IMR-90 (cell line): ENCODE results near the gene KCNJ6. TPM values are rescaled to one million over a fixed set of nuclear protein-coding genes. Genes with fewer than 3 reads are reported as not detected.

ENCODE experiments used
- ATAC-seq: fragments of 200-7000 bp; cut with Tn5 transposase; 2 replicates; pipeline ENCODE4 v1.9.1; 2020; ENCODE audit warnings: low read depth, mild to moderate bottlenecking, moderate library complexity
- BruUV-seq: library from RNA; stranded (reverse); fragments of 400-500 nt; replicated peaks from 2 replicates; lab custom pipeline; 2021; lab: Mats Ljungman, UMichigan
- CTCF ChIA-PET: fragments of 300-600 bp; formaldehyde crosslinking; extraction: SDS; loops from one replicate; lab custom pipeline; 2021; ENCODE audit warnings: antibody characterized with exemption; lab: Yijun Ruan, JAX
- POLR2A ChIA-PET: fragments of 300-600 bp; sonication (Branson Sonifier 250); formaldehyde crosslinking; loops from one replicate; lab custom pipeline; 2022; ENCODE audit warnings: antibody characterized with exemption; ENCODE audit not compliant: unreplicated experiment; lab: Charles Lee
- DNase-seq: peaks from one replicate; pipeline ENCODE4 v3.0.0; 2013
- H2AFZ ChIP-seq: replicated peaks from 2 replicates; pipeline ENCODE3; 2013; ENCODE audit warnings: low read length, mild to moderate bottlenecking; ENCODE audit not compliant: poor library complexity
- H2AK5ac ChIP-seq: 2 replicates; pipeline ENCODE4 v1.6.1; 2013; ENCODE audit warnings: low read depth, low read length, inconsistent platforms
- H2AK9ac ChIP-seq: replicated peaks from 2 replicates; pipeline ENCODE3; 2013; ENCODE audit warnings: mild to moderate bottlenecking, low read depth, low read length, moderate library complexity; ENCODE audit not compliant: poor library complexity
- H2BK120ac ChIP-seq: 2 replicates; pipeline ENCODE4 v1.6.1; 2013; ENCODE audit warnings: low read depth, low read length, inconsistent platforms
- H2BK15ac ChIP-seq: 3 replicates; pipeline ENCODE4 v1.6.1; 2013; ENCODE audit warnings: low read depth, low read length, inconsistent platforms
- H2BK20ac ChIP-seq: 2 replicates; pipeline ENCODE4 v1.6.1; 2013; ENCODE audit warnings: low read depth, mild to moderate bottlenecking, inconsistent platforms, low read length, moderate library complexity
- H2BK5ac ChIP-seq: 2 replicates; pipeline ENCODE4 v1.6.1; 2013; ENCODE audit warnings: mild to moderate bottlenecking, low read depth, low read length, inconsistent platforms; ENCODE audit not compliant: poor library complexity, severe bottlenecking
- H3K14ac ChIP-seq: replicated peaks from 2 replicates; pipeline ENCODE4 v1.6.1; 2013; ENCODE audit warnings: low read depth, low read length, inconsistent platforms
- H3K18ac ChIP-seq: 2 replicates; pipeline ENCODE4 v1.6.1; 2013; ENCODE audit warnings: low read depth, low read length, control low read depth
- H3K23ac ChIP-seq: 2 replicates; pipeline ENCODE4 v1.6.1; 2013; ENCODE audit warnings: low read depth, low read length, inconsistent platforms
- H3K27ac ChIP-seq: 2 replicates; pipeline ENCODE4 v1.5.1; 2013; ENCODE audit warnings: mild to moderate bottlenecking, control low read depth, low read length; ENCODE audit not compliant: insufficient read depth
- H3K27me3 ChIP-seq: 2 replicates; pipeline ENCODE4 v1.6.1; 2013; ENCODE audit warnings: low read length; ENCODE audit not compliant: control insufficient read depth, insufficient read depth
- H3K36me3 ChIP-seq: 2 replicates; pipeline ENCODE4 v1.6.1; 2013; ENCODE audit warnings: low read length, mixed read lengths; ENCODE audit not compliant: control insufficient read depth, insufficient read depth
- H3K4ac ChIP-seq: 2 replicates; pipeline ENCODE4 v1.6.1; 2013; ENCODE audit warnings: low read depth, low read length, inconsistent platforms
- H3K4me1 ChIP-seq: 2 replicates; pipeline ENCODE4 v1.6.1; 2013; ENCODE audit warnings: low read length, mixed read lengths; ENCODE audit not compliant: control insufficient read depth, insufficient read depth
- H3K4me2 ChIP-seq: 2 replicates; pipeline ENCODE4 v1.6.1; 2013; ENCODE audit warnings: low read depth, mild to moderate bottlenecking, control low read depth, low read length, moderate library complexity
- H3K4me3 ChIP-seq: 2 replicates; pipeline ENCODE4 v1.5.1; 2013; ENCODE audit warnings: low read depth, mild to moderate bottlenecking, control low read depth, low read length, moderate library complexity; ENCODE audit not compliant: insufficient read depth
- H3K56ac ChIP-seq: 2 replicates; pipeline ENCODE4 v1.6.1; 2013; ENCODE audit warnings: low read length, inconsistent platforms; ENCODE audit not compliant: insufficient read depth; ENCODE audit errors: extremely low read depth
- H3K79me1 ChIP-seq, 2 experiments: 2 replicates each; pipeline ENCODE4 v1.6.1; 2013; ENCODE audit warnings: low read length in 2 of 2, inconsistent platforms in 1 of 2, low read depth in 1 of 2
- H3K9ac ChIP-seq: 2 replicates; pipeline ENCODE4 v1.6.1; 2013; ENCODE audit warnings: low read depth, low read length, control low read depth
- H3K9me1 ChIP-seq: 2 replicates; pipeline ENCODE4 v1.6.1; 2013; ENCODE audit warnings: low read length, inconsistent platforms; ENCODE audit not compliant: insufficient read depth
- H3K9me3 ChIP-seq: 2 replicates; pipeline ENCODE4 v1.6.1; 2013; ENCODE audit warnings: low read length; ENCODE audit not compliant: control insufficient read depth, insufficient read depth
- H4K20me1 ChIP-seq: 2 replicates; pipeline ENCODE4 v1.6.1; 2013; ENCODE audit warnings: low read length, inconsistent platforms; ENCODE audit not compliant: insufficient read depth
- H4K5ac ChIP-seq: 2 replicates; pipeline ENCODE4 v1.6.1; 2013; ENCODE audit warnings: mild to moderate bottlenecking, low read depth, low read length, control low read depth
- H4K8ac ChIP-seq, 2 experiments: 2 replicates each; pipeline ENCODE4 v1.6.1; 2013; ENCODE audit warnings: low read depth in 2 of 2, low read length in 2 of 2, control low read depth in 1 of 2, inconsistent platforms in 1 of 2
- H4K91ac ChIP-seq: 2 replicates; pipeline ENCODE4 v1.6.1; 2013; ENCODE audit warnings: low read depth, low read length, inconsistent platforms; ENCODE audit not compliant: insufficient read depth
- MAFK ChIP-seq: IDR thresholded peaks from 2 replicates; pipeline ENCODE4 v1.6.1; 2012; ENCODE audit warnings: low read depth, low read length, improper control_type of control experiment
- RCOR1 ChIP-seq: IDR thresholded peaks from 2 replicates; pipeline ENCODE4 v1.6.1; 2012; ENCODE audit warnings: mild to moderate bottlenecking, low read length, improper control_type of control experiment; ENCODE audit not compliant: insufficient replicate concordance
- WGBS, 2 experiments: methylation state at CpG; one replicate each; pipeline versions ENCODE4 v1.1.5 to v1.1.7; 2013; ENCODE audit warnings: missing lambda C conversion rate in 2 of 2; ENCODE audit not compliant: insufficient read length in 1 of 2; ENCODE audit errors: extremely low coverage in 2 of 2; 5-methylcytosine and 5-hydroxymethylcytosine counted together
- dilution Hi-C: fragments of 300-500 bp; cut with HindIII; formaldehyde crosslinking; loops from one replicate; pipeline ENCODE4 v1.14.3; 2018; ENCODE audit warnings: low sequenced_read_pairs; ENCODE audit not compliant: unreplicated experiment
- in situ Hi-C: fragments of 300-500 bp; cut with MboI; formaldehyde crosslinking; loops from 3 replicates; pipeline ENCODE4 v1.14.3; 2019; ENCODE audit warnings: low sequenced_read_pairs, inconsistent platforms, mixed read lengths
- intact Hi-C: fragments of 100-400 bp; cut with micrococcal nuclease; formaldehyde crosslinking; loops from 2 replicates; pipeline ENCODE4 v1.10.0; 2022
- polyA plus RNA-seq, 3 experiments: library from polyadenylated mRNA; depleted of rRNA; stranded (reverse); fragments of >200 nt; gene quantifications; 2 replicates each; pipeline ENCODE4 v1.2.3, GENCODE V29; 2012; ENCODE audit warnings: low replicate concordance in 1 of 3
- total RNA-seq: library from RNA; depleted of rRNA; stranded (reverse); fragments of >200 nt; gene quantifications from 2 replicates; pipeline ENCODE4 v1.2.3, GENCODE V29; 2012

The KCNJ6 gene
- total and polyA plus RNA-seq, 2 of the 4 experiments (the other 2 are of a cell fraction): under 0.01 to 0.02 TPM

GRCh38 chr21:37677006-37677405 lies 239.3 kb downstream of the KCNJ6 start:
- no peak overlapping the region for H4K91ac ChIP-seq
- H4K5ac ChIP-seq: no peak overlapping the region
- H3K36me3 ChIP-seq: no peaks in the 10 kb centered on the region
- H3K4me2 ChIP-seq: no peak overlapping the region
- H2AK9ac ChIP-seq: no peak overlapping the region
- no peak overlapping the region for H3K27ac ChIP-seq
- H3K9me3 ChIP-seq: no peaks in the 10 kb centered on the region
- BruUV-seq: no TSS peak
- no peak overlapping the region for H4K8ac ChIP-seq
- H2BK5ac ChIP-seq: no peak overlapping the region
- peaks cover 29% of the 10 kb centered on the region for H3K27me3 ChIP-seq
- no peak overlapping the region for H2BK20ac ChIP-seq
- no peak overlapping the region for H3K18ac ChIP-seq
- intact Hi-C loops (no loop called here), in situ Hi-C loops (no loop called here), dilution Hi-C loops (no loop called here)
- TF ChIP-seq RCOR1 (no peak), MAFK (no peak)
- no peak overlapping the region for H2BK15ac ChIP-seq
- no peak overlapping the region for H3K9ac ChIP-seq
- CTCF ChIA-PET: no interaction called here
- DNase-seq (no peak), ATAC-seq (no peak)
- no peak overlapping the region for H3K23ac ChIP-seq
- no peak overlapping the region for H2AK5ac ChIP-seq
- no peak overlapping the region for H3K56ac ChIP-seq
- no peak overlapping the region for H3K4me3 ChIP-seq
- H3K14ac ChIP-seq: no peak overlapping the region
- no peaks in the 10 kb centered on the region for H3K4me1 ChIP-seq
- no peak overlapping the region for H2AFZ ChIP-seq
- no CpG with 5 or more reads among the region's 4 CpGs for WGBS, 2 experiments
- no peaks in the 10 kb centered on the region for H4K20me1 ChIP-seq
- no peak overlapping the region for H3K4ac ChIP-seq
- H3K79me1 ChIP-seq: no peaks in the 10 kb centered on the region
- H2BK120ac ChIP-seq: no peak overlapping the region
- POLR2A ChIA-PET: no interaction called here
- no peaks in the 10 kb centered on the region for H3K9me1 ChIP-seq
